Mesendoderm (in vitro differentiated cells): ENCODE data around the gene LRRC4C.
A peak's percentile ranks its signal among the peaks of the same experiment; 100 is the strongest.

Experiments used
- DNase-seq: peaks from one replicate; pipeline ENCODE4 v3.0.0; 2013
- H2AK5ac ChIP-seq: 2 replicates; pipeline ENCODE4 v1.6.1; 2013; ENCODE audit warnings: low read length, inconsistent platforms
- H2BK120ac ChIP-seq: 2 replicates; pipeline ENCODE4 v1.6.1; 2013; ENCODE audit warnings: low read depth, mild to moderate bottlenecking, low read length, moderate library complexity, mixed read lengths
- H2BK15ac ChIP-seq: replicated peaks from 2 replicates; pipeline ENCODE4 v1.6.1; 2013; ENCODE audit warnings: low read depth, mild to moderate bottlenecking, moderate library complexity
- H2BK5ac ChIP-seq: 2 replicates; pipeline ENCODE4 v1.6.1; 2013; ENCODE audit warnings: low read length, inconsistent platforms
- H3K18ac ChIP-seq: 2 replicates; pipeline ENCODE4 v1.6.1; 2013; ENCODE audit warnings: mild to moderate bottlenecking, low read length, mixed read lengths
- H3K23ac ChIP-seq: one replicate; pipeline ENCODE4 v1.6.1; 2013; ENCODE audit warnings: low read length
- H3K27ac ChIP-seq: 2 replicates; pipeline ENCODE4 v1.5.1; 2013; ENCODE audit warnings: low read depth, mild to moderate bottlenecking, inconsistent platforms, low read length, moderate library complexity
- H3K27me3 ChIP-seq: 2 replicates; pipeline ENCODE4 v1.6.1; 2013; ENCODE audit warnings: low read length, control low read depth, mild to moderate bottlenecking, inconsistent platforms; ENCODE audit not compliant: insufficient read depth, poor library complexity
- H3K36me3 ChIP-seq: 2 replicates; pipeline ENCODE4 v1.6.1; 2013; ENCODE audit warnings: low read length, inconsistent platforms; ENCODE audit not compliant: control insufficient read depth, insufficient read depth
- H3K4ac ChIP-seq: one replicate; pipeline ENCODE4 v1.6.1; 2013; ENCODE audit warnings: low read depth, mild to moderate bottlenecking, low read length, moderate library complexity
- H3K4me1 ChIP-seq: 2 replicates; pipeline ENCODE4 v1.6.1; 2013; ENCODE audit warnings: low read depth, low read length, inconsistent platforms; ENCODE audit not compliant: control insufficient read depth
- H3K4me2 ChIP-seq: 2 replicates; pipeline ENCODE4 v1.6.1; 2013; ENCODE audit warnings: low read length
- H3K4me3 ChIP-seq: 2 replicates; pipeline ENCODE4 v1.5.1; 2013; ENCODE audit warnings: mild to moderate bottlenecking, low read length
- H3K56ac ChIP-seq: one replicate; pipeline ENCODE4 v1.6.1; 2013; ENCODE audit warnings: low read length
- H3K79me1 ChIP-seq: 2 replicates; pipeline ENCODE4 v1.6.1; 2013; ENCODE audit warnings: low read length, inconsistent platforms
- H3K79me2 ChIP-seq: 2 replicates; pipeline ENCODE4 v1.6.1; 2013; ENCODE audit warnings: mild to moderate bottlenecking, low read length; ENCODE audit not compliant: control insufficient read depth, insufficient read depth
- H3K9ac ChIP-seq: 2 replicates; pipeline ENCODE4 v1.6.1; 2013; ENCODE audit warnings: low read length, inconsistent platforms
- H4K5ac ChIP-seq: one replicate; pipeline ENCODE4 v1.6.1; 2013; ENCODE audit warnings: low read length
- H4K8ac ChIP-seq: one replicate; pipeline ENCODE4 v1.6.1; 2013; ENCODE audit warnings: low read depth, mild to moderate bottlenecking, control low read depth, low read length, moderate library complexity
- WGBS: extraction: QIAGEN DNeasy Blood & Tissue Kit; methylation state at CpG from one replicate; pipeline ENCODE4 v1.1.7; 2013; ENCODE audit warnings: low lambda C conversion rate, missing lambda C conversion rate; ENCODE audit not compliant: insufficient coverage; ENCODE audit errors: extremely low coverage; 5-methylcytosine and 5-hydroxymethylcytosine counted together

The LRRC4C gene

DNA sequence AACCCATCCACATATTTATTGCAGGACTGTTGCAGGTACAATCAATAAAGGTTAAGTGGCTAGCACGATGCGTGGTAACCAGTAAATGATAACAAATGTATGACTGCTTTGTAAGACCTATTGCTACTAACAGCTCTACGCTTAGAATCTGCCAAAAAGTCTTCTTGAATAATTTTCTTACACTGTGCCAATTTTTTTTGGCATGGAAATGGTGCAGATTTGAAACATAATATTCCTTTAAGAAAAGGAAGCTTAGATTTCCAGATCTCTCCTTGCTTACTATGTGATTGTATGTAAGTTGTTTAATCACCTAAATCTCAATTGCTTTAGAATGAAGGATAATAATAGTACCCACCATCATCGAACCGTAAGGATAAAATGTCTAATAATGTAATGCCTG lies 192.0 kb downstream of the LRRC4C start:
- Histone ChIP-seq H3K4me2 (no peak overlapping the region), H3K18ac (no peak overlapping the region), H3K27ac (no peak overlapping the region), H3K4ac (no peak overlapping the region), H3K27me3 (no peaks in the 10 kb centered on the region), H3K36me3 (no peaks in the 10 kb centered on the region), H3K56ac (no peak overlapping the region), H2BK5ac (no peak overlapping the region), H3K4me1 (no peaks in the 10 kb centered on the region), H2BK120ac (no peak overlapping the region), H3K79me1 (no peaks in the 10 kb centered on the region), H2BK15ac (no peak overlapping the region), H3K23ac (no peak overlapping the region), H2AK5ac (no peak overlapping the region), H4K5ac (no peak overlapping the region), H4K8ac (no peak overlapping the region), H3K79me2 (no peaks in the 10 kb centered on the region), H3K4me3 (no peak overlapping the region), H3K9ac (no peak overlapping the region)
- no peak for DNase-seq
- no CpG with 5 or more reads among the region's 5 CpGs for WGBS

DNA sequence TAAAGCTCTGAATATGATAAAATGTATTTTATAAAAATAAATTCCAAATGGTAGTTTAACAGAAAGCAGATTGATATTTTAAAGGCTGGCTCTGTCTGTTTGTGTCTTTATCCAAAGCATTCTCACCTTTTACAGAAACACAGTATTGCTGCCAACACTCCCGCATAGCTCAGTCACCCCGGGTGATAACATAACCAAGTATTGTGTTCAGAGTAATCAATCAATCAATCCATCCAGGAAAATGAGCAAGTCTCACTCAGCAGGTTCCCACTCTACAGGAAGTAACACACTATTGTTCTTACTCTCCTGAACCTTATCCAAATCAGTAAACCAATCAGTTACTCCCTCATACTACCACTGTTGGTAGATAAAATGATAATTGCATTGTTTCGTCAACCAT lies 203.4 kb downstream of the LRRC4C start:
- WGBS, result no CpG with 5 or more reads among the region's 3 CpGs
- Histone ChIP-seq H4K8ac (no peak overlapping the region), H3K27me3 (no peaks in the 10 kb centered on the region), H2AK5ac (no peak overlapping the region), H2BK15ac (no peak overlapping the region), H4K5ac (no peak overlapping the region), H2BK120ac (no peak overlapping the region), H3K4me1 (no peaks in the 10 kb centered on the region), H3K27ac (no peak overlapping the region), H3K36me3 (no peaks in the 10 kb centered on the region), H3K79me1 (no peaks in the 10 kb centered on the region), H3K9ac (no peak overlapping the region), H3K23ac (no peak overlapping the region), H3K4ac (no peak overlapping the region), H3K4me2 (no peak overlapping the region), H3K4me3 (no peak overlapping the region), H3K79me2 (no peaks in the 10 kb centered on the region), H3K56ac (no peak overlapping the region), H2BK5ac (no peak overlapping the region), H3K18ac (no peak overlapping the region)
- DNase-seq, result peak; percentile 70

DNA sequence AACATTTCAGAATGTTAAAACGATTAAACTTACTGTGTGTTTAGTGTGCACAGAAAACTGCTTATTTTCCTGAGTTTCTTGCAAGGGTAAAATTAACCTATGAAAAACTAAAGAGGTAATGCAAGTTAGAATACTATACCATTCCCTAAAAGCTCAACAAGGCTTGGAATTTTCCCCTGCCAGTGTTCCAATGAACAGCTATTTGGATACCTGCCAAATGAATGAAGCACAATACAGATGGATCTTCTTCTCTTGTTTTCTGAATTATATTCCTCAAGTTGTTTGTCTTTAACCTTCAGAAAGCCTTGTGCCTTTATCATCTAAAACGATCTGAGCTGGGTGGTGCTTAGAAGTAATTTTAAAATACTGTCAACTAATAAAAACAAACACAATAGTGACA lies 204.5 kb downstream of the LRRC4C start:
- Histone ChIP-seq H3K79me1 (no peaks in the 10 kb centered on the region), H3K36me3 (no peaks in the 10 kb centered on the region), H3K23ac (no peak overlapping the region), H3K4me1 (no peaks in the 10 kb centered on the region), H3K4ac (no peak overlapping the region), H2AK5ac (no peak overlapping the region), H3K9ac (no peak overlapping the region), H2BK5ac (no peak overlapping the region), H4K8ac (no peak overlapping the region), H3K56ac (no peak overlapping the region), H3K79me2 (no peaks in the 10 kb centered on the region), H3K27me3 (no peaks in the 10 kb centered on the region), H2BK15ac (no peak overlapping the region), H4K5ac (no peak overlapping the region), H3K18ac (no peak overlapping the region), H3K27ac (no peak overlapping the region), H3K4me3 (no peak overlapping the region), H3K4me2 (no peak overlapping the region), H2BK120ac (no peak overlapping the region)
- WGBS, result no CpG with 5 or more reads among the region's 2 CpGs
- no peak for DNase-seq

DNA sequence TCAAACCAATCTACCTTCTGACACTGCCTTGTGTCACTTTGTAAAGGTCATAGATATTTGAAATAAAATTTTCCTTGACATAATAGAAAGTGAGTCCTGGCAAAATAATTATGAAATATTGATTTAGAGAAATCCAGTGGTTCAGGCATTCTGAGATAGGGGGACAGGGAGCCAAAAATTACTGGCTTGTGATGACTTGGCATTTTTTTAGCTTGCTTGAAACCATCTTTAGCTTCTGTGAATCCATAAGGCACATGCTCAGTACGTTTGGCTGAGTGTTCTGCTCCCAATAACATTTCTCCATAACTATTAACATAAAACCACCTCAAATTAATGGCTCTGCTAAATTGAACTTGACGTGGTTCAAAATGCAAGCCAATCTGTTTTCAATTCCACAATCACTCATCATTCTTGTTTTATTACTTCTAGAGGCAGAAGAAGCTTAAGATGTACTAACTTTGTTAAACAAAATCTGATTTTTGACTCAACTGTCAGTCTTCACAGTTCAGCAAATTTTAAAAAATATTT lies 209.0 kb downstream of the LRRC4C start:
- Histone ChIP-seq H3K23ac (no peak overlapping the region), H3K36me3 (no peaks in the 10 kb centered on the region), H2BK15ac (no peak overlapping the region), H3K9ac (no peak overlapping the region), H4K5ac (no peak overlapping the region), H3K27ac (no peak overlapping the region), H2BK120ac (no peak overlapping the region), H3K18ac (no peak overlapping the region), H2AK5ac (no peak overlapping the region), H4K8ac (no peak overlapping the region), H3K4me1 (peaks cover 3% of the 10 kb centered on the region), H2BK5ac (no peak overlapping the region), H3K4me3 (no peak overlapping the region), H3K4me2 (no peak overlapping the region), H3K4ac (no peak overlapping the region), H3K56ac (no peak overlapping the region), H3K79me2 (no peaks in the 10 kb centered on the region), H3K27me3 (no peaks in the 10 kb centered on the region), H3K79me1 (no peaks in the 10 kb centered on the region)
- DNase-seq, result no peak
- no CpG with 5 or more reads among the region's 2 CpGs for WGBS

DNA sequence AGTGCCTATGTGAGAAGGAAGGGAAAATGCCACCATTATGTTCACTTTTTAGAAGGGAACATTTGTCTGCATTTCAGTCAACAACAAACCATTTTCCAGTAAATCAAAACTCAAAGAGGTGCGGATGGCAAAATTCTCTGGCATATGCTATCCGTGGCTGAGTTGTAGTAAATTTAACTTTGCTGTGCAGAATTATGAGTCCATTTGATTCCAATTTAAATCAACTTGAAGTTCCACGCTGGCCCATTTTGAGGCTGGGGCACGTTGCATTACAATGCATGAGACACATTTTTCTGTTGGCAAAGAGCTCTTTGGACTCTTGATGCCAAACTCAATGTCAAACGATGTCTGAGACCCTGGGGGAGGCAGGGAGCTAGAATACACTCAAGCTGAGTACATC lies 211.8 kb downstream of the LRRC4C start:
- H3K4me2 ChIP-seq, result no peak overlapping the region
- no peaks in the 10 kb centered on the region for H3K79me2 ChIP-seq
- H3K9ac ChIP-seq, result no peak overlapping the region
- peak overlapping the region; percentile 31 for H3K56ac ChIP-seq
- no peaks in the 10 kb centered on the region for H3K79me1 ChIP-seq
- H3K4me1 ChIP-seq, result peaks cover 3% of the 10 kb centered on the region
- DNase-seq, result no peak
- no peak overlapping the region for H3K18ac ChIP-seq
- peak overlapping the region; percentile 36 for H4K5ac ChIP-seq
- H4K8ac ChIP-seq, result no peak overlapping the region
- no peak overlapping the region for H2AK5ac ChIP-seq
- no peak overlapping the region for H3K4ac ChIP-seq
- H3K4me3 ChIP-seq, result no peak overlapping the region
- no peaks in the 10 kb centered on the region for H3K27me3 ChIP-seq
- no peak overlapping the region for H3K23ac ChIP-seq
- no CpG with 5 or more reads among the region's 5 CpGs for WGBS
- H3K36me3 ChIP-seq, result no peaks in the 10 kb centered on the region
- H2BK5ac ChIP-seq, result peak overlapping the region; percentile 61
- H2BK15ac ChIP-seq, result no peak overlapping the region
- no peak overlapping the region for H2BK120ac ChIP-seq
- no peak overlapping the region for H3K27ac ChIP-seq

DNA sequence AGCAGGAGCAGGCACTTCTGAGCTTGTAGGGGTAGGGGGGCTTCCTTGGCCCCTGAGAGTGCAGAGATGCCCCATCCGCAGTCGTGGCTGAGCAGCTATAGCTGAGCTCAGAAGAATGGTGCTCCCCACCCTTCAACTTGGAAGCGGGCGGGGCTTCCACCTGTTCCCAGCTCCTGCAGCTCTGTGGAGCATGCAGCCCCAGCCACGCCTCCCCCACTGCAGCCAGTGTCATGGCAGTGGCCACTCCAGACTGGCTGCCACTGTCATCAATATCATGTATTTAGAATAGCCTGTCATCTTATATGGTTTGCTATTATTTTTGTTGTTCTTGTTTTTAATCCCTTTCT lies 213.1 kb downstream of the LRRC4C start:
- Histone ChIP-seq H3K36me3 (no peaks in the 10 kb centered on the region), H3K9ac (no peak overlapping the region), H3K79me1 (no peaks in the 10 kb centered on the region), H4K8ac (no peak overlapping the region), H2AK5ac (no peak overlapping the region), H3K4ac (no peak overlapping the region), H3K18ac (no peak overlapping the region), H3K4me1 (peaks cover 3% of the 10 kb centered on the region), H2BK5ac (no peak overlapping the region), H3K27me3 (no peaks in the 10 kb centered on the region), H4K5ac (no peak overlapping the region), H3K4me2 (no peak overlapping the region), H3K4me3 (no peak overlapping the region), H2BK120ac (no peak overlapping the region), H2BK15ac (no peak overlapping the region), H3K23ac (no peak overlapping the region), H3K27ac (no peak overlapping the region), H3K56ac (no peak overlapping the region), H3K79me2 (no peaks in the 10 kb centered on the region)
- no CpG with 5 or more reads among the region's 5 CpGs for WGBS
- DNase-seq, result no peak
